ENCODE results near the gene RNF212.

GRCh38 chr4:1105067-1105466 lies 8.3 kb downstream of the RNF212 start:
- no peak for TF ChIP-seq CTCF (IDR thresholded peaks at IDR 0.05; ENCODE audit: insufficient read depth, low read length)
- TF ChIP-seq POLR2AphosphoS5 (IDR thresholded peaks at IDR 0.05; ENCODE audit: low read depth) = no peak

Data from HL-60 (cell line).